CD14-positive monocyte (primary cell): Measurements from ENCODE around the gene TSHR. TPM values are rescaled to one million over a fixed set of nuclear protein-coding genes. Genes with fewer than 3 reads are reported as not detected.

Source experiments
- DNase-seq, 3 donors: peaks; one replicate each; pipeline ENCODE4 v3.0.0-alpha.2; 2011 to 2022
- H2AFZ ChIP-seq: 2 replicates; pipeline ENCODE4 v1.6.0; 2012; ENCODE audit warnings: mild to moderate bottlenecking, low read depth, low read length, inconsistent platforms; ENCODE audit not compliant: insufficient read depth, poor library complexity, severe bottlenecking
- H3K27ac ChIP-seq, 2 donors: 1 replicate in 1 of 2; 2 replicates in 1 of 2; pipeline ENCODE4 v1.5.1; 2012 to 2013; ENCODE audit warnings: low read length in 2 of 2, control low read depth in 1 of 2, inconsistent platforms in 1 of 2, low read depth in 1 of 2, mild to moderate bottlenecking in 1 of 2
- H3K27me3 ChIP-seq, 2 donors: one replicate each; pipeline versions ENCODE4 v1.6.0 to v1.6.1; 2011 to 2013; ENCODE audit warnings: low read length in 2 of 2; ENCODE audit not compliant: control insufficient read depth in 2 of 2, insufficient read depth in 2 of 2
- H3K36me3 ChIP-seq, 2 donors: replicated peaks in 1 of 2; 1 replicate in 1 of 2; 2 replicates in 1 of 2; pipeline versions ENCODE4 v1.5.1 to v1.6.1; 2012 to 2013; ENCODE audit warnings: low read length in 2 of 2, control low read depth in 1 of 2, inconsistent platforms in 1 of 2, mild to moderate bottlenecking in 1 of 2; ENCODE audit not compliant: insufficient read depth in 2 of 2, control insufficient read depth in 1 of 2
- H3K4me1 ChIP-seq, 2 donors: 1 replicate in 1 of 2; 2 replicates in 1 of 2; pipeline versions ENCODE4 v1.5.1 to v1.6.1; 2012 to 2013; ENCODE audit warnings: low read length in 2 of 2, control low read depth in 1 of 2, inconsistent platforms in 1 of 2, mild to moderate bottlenecking in 1 of 2, moderate library complexity in 1 of 2; ENCODE audit not compliant: insufficient read depth in 2 of 2, control insufficient read depth in 1 of 2
- H3K4me2 ChIP-seq: replicated peaks from 2 replicates; pipeline ENCODE3; 2012; ENCODE audit warnings: low read length, moderate library complexity, mild to moderate bottlenecking; ENCODE audit not compliant: poor library complexity, severe bottlenecking; ENCODE audit errors: extremely low read depth
- H3K4me3 ChIP-seq, 3 experiments: fragments of 200-600 bp in 1 of 3; sonication (generic) in 1 of 3; replicated peaks in 1 of 3; 1 replicate in 2 of 3; 2 replicates in 1 of 3; pipeline ENCODE4 v1.5.1; 2011 to 2013; ENCODE audit warnings: low read length in 3 of 3, mild to moderate bottlenecking in 3 of 3, control low read depth in 2 of 3, low read depth in 2 of 3, inconsistent platforms in 1 of 3, moderate library complexity in 1 of 3
- H3K79me2 ChIP-seq: 2 replicates; pipeline ENCODE4 v1.6.0; 2012; ENCODE audit warnings: mild to moderate bottlenecking, control low read depth, inconsistent platforms, low read length, moderate library complexity; ENCODE audit not compliant: insufficient read depth
- H3K9ac ChIP-seq: 2 replicates; pipeline ENCODE4 v1.6.0; 2017; ENCODE audit warnings: low read length, mild to moderate bottlenecking; ENCODE audit not compliant: insufficient read depth, poor library complexity, severe bottlenecking
- H3K9me3 ChIP-seq, 2 donors: replicated peaks in 1 of 2; 1 replicate in 1 of 2; 2 replicates in 1 of 2; pipeline versions ENCODE4 v1.5.1 to v1.6.1; 2012 to 2013; ENCODE audit warnings: low read length in 2 of 2, control low read depth in 1 of 2; ENCODE audit not compliant: control insufficient read depth in 1 of 2, insufficient read depth in 1 of 2
- H4K20me1 ChIP-seq: 2 replicates; pipeline ENCODE4 v1.6.0; 2012; ENCODE audit warnings: mild to moderate bottlenecking, low read length, control low read depth, moderate library complexity; ENCODE audit not compliant: insufficient read depth
- H3K27ac Mint-ChIP-seq, 7 donors: one replicate each; pipeline ENCODE4 v1.8.0; 2020; ENCODE audit warnings: mild to moderate bottlenecking in 7 of 7, mixed read lengths in 7 of 7, moderate library complexity in 6 of 7, inconsistent platforms in 2 of 7
- H3K27me3 Mint-ChIP-seq, 3 donors: one replicate each; pipeline ENCODE4 v1.8.0; 2021 to 2022; ENCODE audit warnings: low read depth in 3 of 3, mild to moderate bottlenecking in 3 of 3, mixed read lengths in 3 of 3, moderate library complexity in 3 of 3, inconsistent platforms in 1 of 3
- H3K36me3 Mint-ChIP-seq, 2 donors: one replicate each; pipeline ENCODE4 v1.8.0; 2020; ENCODE audit warnings: mixed read lengths in 2 of 2, inconsistent platforms in 1 of 2, mild to moderate bottlenecking in 1 of 2
- H3K4me1 Mint-ChIP-seq: one replicate; pipeline ENCODE4 v1.8.0; 2020; ENCODE audit warnings: mild to moderate bottlenecking, mixed read lengths
- H3K4me3 Mint-ChIP-seq, 2 donors: one replicate each; pipeline ENCODE4 v1.8.0; 2020; ENCODE audit warnings: mild to moderate bottlenecking in 2 of 2, mixed read lengths in 2 of 2, moderate library complexity in 1 of 2
- H3K9me3 Mint-ChIP-seq, 7 donors: one replicate each; pipeline ENCODE4 v1.8.0; 2020 to 2022; ENCODE audit warnings: mixed read lengths in 7 of 7, mild to moderate bottlenecking in 6 of 7, moderate library complexity in 6 of 7, inconsistent platforms in 2 of 7
- WGBS: methylation state at CpG from one replicate; pipeline ENCODE4 v1.1.5; 2013; ENCODE audit warnings: missing lambda C conversion rate; ENCODE audit not compliant: insufficient coverage; 5-methylcytosine and 5-hydroxymethylcytosine counted together
- intact Hi-C, 2 donors: fragments of 100-400 bp; cut with micrococcal nuclease; formaldehyde crosslinking; loops; one replicate each; pipeline versions ENCODE4 v1.15.0 to v1.15.1; 2023
- polyA plus RNA-seq, 3 donors: library from polyadenylated mRNA; depleted of rRNA in 1 of 3; unstranded in 2 of 3; stranded (reverse) in 1 of 3; fragments of 300-500 nt in 2 of 3; fragments of >200 nt in 1 of 3; fragmentation: Illumina TruSeq in 2 of 3; gene quantifications; 1 replicate in 2 of 3; 2 replicates in 1 of 3; pipeline ENCODE4 v1.2.3, GENCODE V29; 2012 to 2021
- TF ChIP-seq, protein P1 (sequence below): fragments of 200-600 bp; IDR thresholded peaks from one replicate; pipeline ENCODE4 v1.8.0; 2022; ENCODE audit warnings: antibody characterized with exemption, mild to moderate bottlenecking

Gene TSHR
- polyA plus RNA-seq, 3 donors: not detected

DNA sequence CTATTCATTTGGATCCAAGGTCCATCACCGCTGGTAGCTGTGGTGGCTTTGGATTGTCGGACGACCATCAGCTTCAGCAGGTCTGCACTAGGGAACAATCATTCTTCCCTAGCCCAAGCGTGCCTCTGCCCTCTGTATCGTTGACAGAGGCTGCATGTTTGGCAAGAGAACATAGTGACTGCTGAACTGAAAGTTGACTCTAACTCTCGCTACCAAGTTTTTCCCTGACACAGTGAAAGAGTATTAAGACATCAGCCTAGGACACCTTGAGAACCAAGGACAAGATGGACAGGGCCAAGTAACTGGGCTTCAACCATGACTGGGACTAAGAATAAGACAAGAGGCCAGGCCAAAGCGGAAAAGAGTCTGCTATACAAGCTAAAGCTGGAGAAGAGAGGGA lies 26.3 kb downstream of the TSHR start:
- intact Hi-C loops: no loop called here
- Mint-ChIP-seq H3K4me3 (no peak overlapping the region), H3K27ac (no peak overlapping the region), H3K27me3 (peaks cover 0 to 7% (median 3%) of the 10 kb centered on the region in 3 donors), H3K9me3 (no peaks in the 10 kb centered on the region), H3K36me3 (no peaks in the 10 kb centered on the region), H3K4me1 (no peaks in the 10 kb centered on the region)
- 100% methylated on average over 5 of the region's 7 CpGs for WGBS
- Histone ChIP-seq H3K4me3 (no peak overlapping the region), H2AFZ (no peak overlapping the region), H3K79me2 (no peaks in the 10 kb centered on the region), H3K27ac (no peak overlapping the region), H3K4me1 (no peaks in the 10 kb centered on the region), H3K9ac (no peak overlapping the region), H3K9me3 (no peaks in the 10 kb centered on the region), H3K27me3 (no peaks in the 10 kb centered on the region), H3K4me2 (no peak overlapping the region), H4K20me1 (no peaks in the 10 kb centered on the region), H3K36me3 (no peaks in the 10 kb centered on the region)
- DNase-seq: no peak
- TF ChIP-seq, protein P1, sequence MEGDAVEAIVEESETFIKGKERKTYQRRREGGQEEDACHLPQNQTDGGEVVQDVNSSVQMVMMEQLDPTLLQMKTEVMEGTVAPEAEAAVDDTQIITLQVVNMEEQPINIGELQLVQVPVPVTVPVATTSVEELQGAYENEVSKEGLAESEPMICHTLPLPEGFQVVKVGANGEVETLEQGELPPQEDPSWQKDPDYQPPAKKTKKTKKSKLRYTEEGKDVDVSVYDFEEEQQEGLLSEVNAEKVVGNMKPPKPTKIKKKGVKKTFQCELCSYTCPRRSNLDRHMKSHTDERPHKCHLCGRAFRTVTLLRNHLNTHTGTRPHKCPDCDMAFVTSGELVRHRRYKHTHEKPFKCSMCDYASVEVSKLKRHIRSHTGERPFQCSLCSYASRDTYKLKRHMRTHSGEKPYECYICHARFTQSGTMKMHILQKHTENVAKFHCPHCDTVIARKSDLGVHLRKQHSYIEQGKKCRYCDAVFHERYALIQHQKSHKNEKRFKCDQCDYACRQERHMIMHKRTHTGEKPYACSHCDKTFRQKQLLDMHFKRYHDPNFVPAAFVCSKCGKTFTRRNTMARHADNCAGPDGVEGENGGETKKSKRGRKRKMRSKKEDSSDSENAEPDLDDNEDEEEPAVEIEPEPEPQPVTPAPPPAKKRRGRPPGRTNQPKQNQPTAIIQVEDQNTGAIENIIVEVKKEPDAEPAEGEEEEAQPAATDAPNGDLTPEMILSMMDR: no peak

DNA sequence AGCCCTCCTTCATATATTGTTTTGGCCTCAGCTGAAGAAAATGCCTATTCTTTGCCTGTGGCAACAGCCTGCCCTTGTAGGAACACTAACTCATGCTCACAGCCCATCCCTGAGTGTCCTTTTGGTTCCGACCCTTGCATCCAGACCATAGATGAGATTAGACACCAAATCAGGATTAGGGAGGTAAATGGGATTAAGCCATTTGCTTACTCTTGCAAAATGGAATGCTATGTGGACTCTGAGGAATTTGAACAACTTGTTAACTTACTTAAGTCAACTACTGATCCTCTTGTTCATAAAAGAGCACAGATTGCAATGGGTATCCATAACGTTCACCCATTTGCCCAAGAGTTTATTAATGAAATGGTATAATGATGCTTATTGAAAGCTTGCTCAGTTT lies 27.3 kb downstream of the TSHR start:
- H3K4me1 Mint-ChIP-seq: no peaks in the 10 kb centered on the region
- H3K4me2 ChIP-seq: no peak overlapping the region
- H3K9me3 ChIP-seq: no peaks in the 10 kb centered on the region
- no peaks in the 10 kb centered on the region for H3K36me3 ChIP-seq
- no peaks in the 10 kb centered on the region for H3K27me3 ChIP-seq
- no peak overlapping the region for H3K27ac Mint-ChIP-seq
- peaks cover 0 to 7% (median 3%) of the 10 kb centered on the region in 3 donors for H3K27me3 Mint-ChIP-seq
- no CpG with 5 or more reads among the region's 2 CpGs for WGBS
- no peaks in the 10 kb centered on the region for H3K79me2 ChIP-seq
- TF ChIP-seq, protein P1: no peak
- H3K9ac ChIP-seq: no peak overlapping the region
- H3K4me1 ChIP-seq: no peaks in the 10 kb centered on the region
- no peaks in the 10 kb centered on the region for H4K20me1 ChIP-seq
- intact Hi-C loops: no loop called here
- H3K9me3 Mint-ChIP-seq: no peaks in the 10 kb centered on the region
- no peak overlapping the region for H2AFZ ChIP-seq
- no peaks in the 10 kb centered on the region for H3K36me3 Mint-ChIP-seq
- no peak overlapping the region for H3K4me3 ChIP-seq
- H3K27ac ChIP-seq: no peak overlapping the region
- H3K4me3 Mint-ChIP-seq: no peak overlapping the region
- DNase-seq: no peak
